Amniotic stem cell (primary cell): ENCODE measurements around the gene EVC.
"Not testable (repeated sequence)": the region's sequence is repeated elsewhere in the genome, so short reads cannot be mapped to it uniquely, and the experiment has no call there.

Source experiments
- DNase-seq: peaks from one replicate; lab custom pipeline; 2025; lab: John Stamatoyannopoulos, UW

The EVC gene

GRCh38 chr4:5814421-5814820 is 103.4 kb downstream of the EVC start:
- DNase-seq: no peak

GRCh38 chr4:5815641-5816040 is 104.6 kb downstream of the EVC start:
- no peak for DNase-seq

- DNase-seq: no peak
These were observed 105.1 kb downstream of the EVC start for GRCh38 chr4:5816101-5816500.

DNA sequence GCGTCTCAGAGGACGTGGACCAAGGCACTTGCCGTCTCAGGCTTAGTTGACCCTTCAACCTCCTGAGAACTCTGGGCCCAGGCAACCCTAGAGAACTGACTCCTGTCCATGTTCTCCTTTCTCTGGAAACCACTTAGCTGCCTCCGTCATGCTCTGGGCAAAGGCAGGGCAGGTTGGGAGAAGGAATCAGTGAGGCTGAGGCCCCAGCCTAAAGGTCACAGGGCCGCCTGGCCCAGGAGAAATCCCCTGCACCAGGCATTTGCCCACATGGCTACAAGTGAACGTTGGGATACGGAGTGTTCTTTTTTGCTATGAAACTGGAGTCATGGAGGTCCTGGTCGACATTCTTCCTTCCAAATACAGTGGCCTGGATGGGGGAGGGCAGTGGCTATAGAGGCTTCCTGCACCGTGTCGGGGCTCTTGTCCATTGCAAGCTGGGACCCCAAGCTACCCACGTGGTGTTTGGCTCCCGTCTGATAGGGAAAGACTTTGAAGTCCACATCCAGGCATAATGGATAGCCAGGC is 105.9 kb downstream of the EVC start:
- no peak for DNase-seq

DNA sequence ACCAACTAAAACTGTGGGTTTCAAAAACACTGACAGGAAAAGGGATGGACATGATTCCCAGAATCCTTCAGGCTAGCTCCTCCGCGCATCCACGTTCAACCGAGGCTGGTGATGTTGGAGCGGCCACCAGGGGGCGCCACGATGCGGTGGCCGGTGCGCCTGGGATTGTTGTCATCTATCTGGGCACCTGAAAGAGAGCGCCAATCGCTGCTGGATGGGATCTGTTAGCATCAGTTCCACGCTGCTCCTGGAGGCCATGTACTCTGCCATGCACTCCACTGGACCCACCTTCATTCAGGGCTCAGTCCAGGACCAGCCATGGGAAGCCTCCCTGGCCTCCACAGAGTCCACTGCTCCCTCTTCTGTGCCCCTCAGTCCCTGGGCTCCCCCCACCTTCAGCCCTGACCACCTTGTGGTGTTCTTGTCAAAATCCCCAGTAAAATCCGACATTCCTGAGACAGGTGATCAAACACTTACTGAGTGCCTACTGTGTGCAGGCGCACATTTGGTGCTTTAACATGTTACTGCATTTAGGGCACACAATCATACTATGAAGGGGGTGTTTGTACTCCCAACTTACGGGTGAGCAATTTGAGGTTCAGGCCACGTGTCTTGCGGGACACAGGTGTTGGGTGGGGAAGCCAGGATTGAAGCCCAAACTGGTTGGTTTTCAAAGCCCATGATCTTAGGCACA is 110.8 kb downstream of the EVC start:
- DNase-seq: no peak

DNA sequence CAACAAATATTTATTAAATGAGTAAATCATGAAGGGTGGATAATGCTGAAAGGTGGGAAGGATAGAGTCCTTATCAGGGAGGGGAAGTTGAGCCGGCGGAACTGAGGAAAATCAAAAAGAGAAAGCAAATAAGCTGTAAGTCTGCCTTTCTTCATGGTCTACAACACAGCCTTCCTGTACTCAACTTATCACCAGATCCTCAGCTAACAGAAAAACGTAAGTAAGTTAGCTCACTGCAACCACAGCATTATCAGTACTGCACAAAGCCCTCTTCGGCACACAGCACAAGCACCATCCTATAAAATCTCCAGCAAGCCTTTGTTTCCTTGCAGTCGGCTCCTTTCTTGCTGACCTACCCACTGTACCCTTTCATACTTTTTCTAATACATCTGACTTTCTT is 111.6 kb downstream of the EVC start:
- DNase-seq: no peak

- DNase-seq: no peak
These were observed 112.7 kb downstream of the EVC start for GRCh38 chr4:5823542-5824211.

- no peak for DNase-seq
These were observed 113.2 kb downstream of the EVC start for GRCh38 chr4:5824227-5824626.

DNA sequence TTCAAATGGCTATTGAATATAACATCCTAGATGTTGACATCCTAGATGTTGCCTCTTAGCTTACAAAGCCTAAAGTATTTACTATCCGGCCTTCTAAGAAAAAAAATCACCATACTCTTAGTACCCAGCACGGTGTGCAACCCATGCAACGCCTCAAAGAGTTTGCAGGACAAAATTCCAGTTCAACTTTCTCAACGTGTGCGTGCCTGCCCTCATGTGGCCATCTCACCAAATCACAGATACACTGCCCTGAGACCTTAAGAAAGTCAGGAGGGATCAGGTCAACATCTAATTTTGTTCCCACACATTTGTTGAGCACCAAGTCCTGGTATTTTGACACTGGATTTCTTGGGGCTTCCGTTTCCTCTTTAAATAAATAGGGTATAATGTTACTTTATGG is 113.6 kb downstream of the EVC start:
- no peak for DNase-seq

DNA sequence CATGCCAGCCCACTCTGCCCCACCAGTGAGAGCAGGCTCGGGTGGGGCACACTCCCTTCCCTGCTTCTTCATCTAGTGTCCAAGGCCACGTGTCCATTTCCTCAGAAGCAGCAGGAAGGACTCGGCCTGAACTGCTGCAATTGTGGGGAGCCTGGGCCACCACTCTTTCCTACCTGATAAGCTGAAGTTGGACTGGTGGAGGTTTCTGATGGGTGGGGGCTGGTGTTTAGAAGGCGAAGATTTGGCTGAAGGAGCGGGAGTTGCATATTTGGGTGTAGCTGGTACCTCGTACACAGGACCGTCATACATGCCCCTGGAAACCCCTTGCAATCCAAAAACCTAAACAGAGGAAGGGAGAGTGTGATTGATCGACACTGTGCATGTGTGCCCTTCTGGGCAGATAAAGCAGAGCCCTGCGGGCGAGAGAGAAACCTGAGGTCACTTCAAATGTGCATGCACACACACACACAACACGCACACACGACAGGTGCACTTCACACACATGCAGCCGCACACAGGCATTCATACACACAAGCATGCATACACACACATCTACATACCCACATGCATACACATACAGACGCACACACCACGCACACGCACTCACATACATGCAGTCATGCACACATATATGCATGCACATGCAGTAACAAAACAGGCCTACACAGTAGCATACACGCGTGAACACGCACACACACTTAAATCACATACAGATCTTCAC is 114.5 kb downstream of the EVC start:
- no peak for DNase-seq

- DNase-seq: no peak
These were observed 115.6 kb downstream of the EVC start for GRCh38 chr4:5826437-5827107.

DNA sequence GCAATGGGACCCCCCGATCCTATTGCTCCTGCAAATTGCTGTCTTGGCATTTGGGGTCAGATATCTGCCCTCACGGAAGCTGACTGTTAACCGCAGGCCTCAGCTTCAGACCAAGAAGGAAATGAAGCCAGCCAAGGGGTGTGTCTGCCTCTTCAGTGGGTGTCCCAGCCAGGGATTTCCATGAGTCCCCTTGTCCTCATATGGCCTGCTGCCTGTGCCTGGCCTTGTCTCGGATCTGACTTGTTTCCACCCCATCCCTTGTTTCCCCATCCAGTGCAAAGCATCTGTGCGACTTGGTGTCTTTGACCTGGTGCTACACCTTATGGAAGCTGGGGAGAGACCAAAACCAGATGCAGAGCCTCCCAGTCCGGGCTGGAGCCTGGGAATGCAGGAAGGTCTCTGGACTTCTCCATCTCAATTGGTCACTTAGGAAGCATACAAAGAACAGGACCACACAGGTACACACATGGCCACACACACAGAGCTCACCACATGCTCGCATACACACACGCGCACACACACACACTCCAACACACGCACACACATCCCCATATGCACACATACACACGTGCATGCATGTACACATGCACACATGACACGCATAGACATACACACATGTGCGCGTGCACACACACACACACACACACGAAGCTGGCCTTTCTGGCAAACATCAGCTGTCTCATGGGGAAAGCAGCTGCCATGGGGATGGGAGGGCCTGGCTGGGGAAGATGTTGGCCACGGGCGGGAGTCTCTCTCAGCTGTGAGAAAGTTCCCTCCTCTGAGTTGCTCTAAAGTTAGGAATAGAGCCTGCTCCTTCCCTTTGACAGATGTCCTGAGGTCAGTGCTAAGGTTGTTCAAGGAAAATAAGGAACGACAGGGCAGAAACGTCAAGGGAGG is 116.4 kb downstream of the EVC start:
- DNase-seq: no peak

GRCh38 chr4:5828005-5828391 is 117.0 kb downstream of the EVC start:
- DNase-seq: no peak

DNA sequence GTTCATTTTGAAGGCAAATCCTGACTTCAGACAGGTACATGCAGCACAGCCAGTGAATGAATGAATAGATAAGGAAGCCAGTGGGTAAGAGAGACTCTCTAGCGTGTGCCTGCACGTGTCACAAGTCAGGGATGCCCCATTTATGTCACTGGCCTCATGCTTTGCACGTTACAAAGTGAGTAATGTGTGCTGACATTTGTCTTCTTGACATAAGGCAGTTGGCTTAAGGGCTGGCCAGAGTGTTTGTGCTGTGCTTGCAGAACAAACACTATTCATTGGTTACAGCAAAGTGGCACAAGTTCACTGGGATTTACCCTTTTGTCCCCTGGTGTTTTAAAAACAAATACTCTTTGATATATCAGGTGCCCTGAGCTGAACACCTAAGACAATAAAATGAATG is 125.9 kb downstream of the EVC start:
- no peak for DNase-seq

DNA sequence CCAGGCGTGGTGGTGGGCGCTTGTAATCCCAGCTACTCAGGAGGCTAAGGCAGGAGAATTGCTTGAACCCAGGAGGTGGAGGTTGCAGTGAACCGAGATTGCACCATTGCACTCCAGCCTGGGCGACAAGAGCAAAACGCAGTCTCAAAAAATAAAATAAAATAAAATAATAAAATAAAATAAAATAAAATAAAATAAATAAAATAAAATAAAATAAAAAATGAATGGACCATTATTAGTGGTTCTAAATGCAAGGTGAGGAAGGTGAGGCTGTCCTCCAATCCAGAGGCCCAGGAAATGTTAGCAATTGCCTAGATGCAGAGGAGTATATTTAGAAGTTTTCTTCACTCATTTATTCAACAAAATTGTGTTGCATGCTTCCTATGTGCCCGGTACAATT is 126.5 kb downstream of the EVC start:
- not testable (repeated sequence) for DNase-seq

- no peak for DNase-seq
These were observed 128.3 kb downstream of the EVC start for GRCh38 chr4:5839332-5839731.

GRCh38 chr4:5839751-5840674 is 129.0 kb downstream of the EVC start:
- no peak for DNase-seq

DNA sequence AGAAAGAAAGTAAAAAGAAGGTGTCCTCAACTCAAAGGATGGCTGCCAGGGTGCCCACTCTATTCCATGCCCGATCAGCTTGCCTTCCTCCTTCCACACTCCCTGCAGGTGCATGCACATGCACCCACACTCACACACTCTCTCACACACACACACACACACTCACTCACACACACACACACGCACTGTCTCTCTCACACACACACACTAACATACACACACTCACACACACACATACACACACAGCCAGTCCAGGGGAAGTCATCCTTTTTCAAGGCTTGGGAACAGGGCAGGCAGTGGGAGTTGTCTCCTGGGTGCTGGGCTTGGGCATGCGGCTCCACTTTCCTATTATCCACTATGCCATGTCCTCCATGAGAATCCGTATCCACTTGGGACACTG is 131.5 kb downstream of the EVC start:
- no peak for DNase-seq

DNA sequence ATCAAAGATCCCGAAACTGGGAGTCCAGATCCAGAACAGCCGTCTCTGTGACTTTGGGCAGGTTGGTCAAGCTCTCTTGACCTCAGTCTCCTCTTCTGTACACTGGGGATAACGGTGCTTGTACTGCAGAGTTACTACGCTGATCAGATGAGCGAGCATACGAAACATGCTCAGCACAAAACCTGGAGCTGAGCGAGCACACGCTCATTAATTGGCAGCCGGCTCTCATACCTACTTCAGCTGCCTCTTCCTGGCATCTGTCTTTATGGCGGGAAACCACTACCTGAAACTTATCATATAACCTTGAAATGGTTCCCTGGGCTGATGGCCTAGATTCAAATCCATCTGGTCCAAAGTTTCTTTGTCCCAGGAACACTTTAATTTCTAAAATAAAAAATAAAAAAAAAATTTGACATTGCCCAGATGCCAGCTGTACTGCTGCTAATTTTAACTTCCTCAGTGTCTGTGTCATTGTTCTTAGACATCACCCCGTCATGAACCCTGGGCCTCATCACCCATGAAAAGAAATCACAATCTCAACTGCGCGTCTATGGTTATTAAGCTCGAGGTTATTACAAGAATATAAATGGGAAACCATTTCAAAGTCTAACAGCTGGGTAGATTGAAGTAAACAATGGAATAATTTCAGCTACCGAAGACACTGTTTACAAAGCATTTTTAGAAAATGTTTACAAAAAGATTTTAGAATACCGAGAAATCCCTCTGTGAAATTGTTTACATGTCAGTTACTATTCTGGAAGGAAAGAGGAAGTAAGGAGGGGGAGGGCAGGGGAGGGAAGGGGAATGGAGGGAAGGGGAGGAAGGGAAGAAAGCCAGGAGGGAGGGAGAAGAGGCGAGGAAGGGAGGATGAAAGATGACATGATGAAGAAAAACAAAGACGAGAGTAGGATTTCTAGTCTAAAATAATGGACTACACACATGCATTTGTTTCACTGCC is 132.9 kb downstream of the EVC start:
- DNase-seq: no peak
